Measurements from ENCODE around the gene GLTPD2. TPM values are rescaled to one million over a fixed set of nuclear protein-coding genes. Genes with fewer than 3 reads are reported as not detected.

GLTPD2 gene
- total RNA-seq, 2 donors from 2014 or later = not detected

- intact Hi-C loops (cut with DNase I) = no loop called here
- Histone ChIP-seq H3K36me3 (replicated peaks in 1 of 2; ENCODE audit: insufficient read depth in 1 of 2, low read depth in 2 of 2) (peaks cover 0 to 4% of the 10 kb centered on the region in 2 donors), H3K4me1 (peaks cover 11% of the 10 kb centered on the region), H3K4me3 (no peak overlapping the region), H3K27me3 (no peaks in the 10 kb centered on the region), H3K27ac (no peak overlapping the region), H3K9me3 (no peaks in the 10 kb centered on the region)
- ATAC-seq (no peak), DNase-seq (no peak)
- 74 to 76% methylated on average over 7 of the region's 7 CpGs for WGBS, 2 donors
- no peak for TF ChIP-seq POLR2A (IDR thresholded peaks at IDR 0.05)
- TF ChIP-seq CTCF (IDR thresholded peaks at IDR 0.05) = no peak
Observed at GRCh38 chr17:4812690-4813089, 23.9 kb downstream of the GLTPD2 start.

GRCh38 chr17:4815043-4815675 lies 26.4 kb downstream of the GLTPD2 start:
- Histone ChIP-seq H3K27me3 (no peaks in the 10 kb centered on the region), H3K27ac (no peak overlapping the region), H3K9me3 (no peaks in the 10 kb centered on the region), H3K4me1 (no peaks in the 10 kb centered on the region), H3K36me3 (replicated peaks in 1 of 2; ENCODE audit: insufficient read depth in 1 of 2, low read depth in 2 of 2) (peaks cover 0 to 4% of the 10 kb centered on the region in 2 donors), H3K4me3 (no peak overlapping the region)
- ATAC-seq (no peak), DNase-seq (no peak)
- WGBS, 2 donors = 87 to 89% methylated on average over 7 of the region's 7 CpGs
- no peak for TF ChIP-seq POLR2A (IDR thresholded peaks at IDR 0.05)
- no peak for TF ChIP-seq CTCF (IDR thresholded peaks at IDR 0.05)
- intact Hi-C loops (cut with DNase I) = no loop called here

- Histone ChIP-seq H3K4me1 (no peaks in the 10 kb centered on the region), H3K36me3 (replicated peaks in 1 of 2; ENCODE audit: insufficient read depth in 1 of 2, low read depth in 2 of 2) (peaks cover 0 to 2% of the 10 kb centered on the region in 2 donors), H3K27ac (no peak overlapping the region), H3K9me3 (no peaks in the 10 kb centered on the region), H3K4me3 (no peak overlapping the region), H3K27me3 (no peaks in the 10 kb centered on the region)
- no peak for DNase-seq
- intact Hi-C loops (cut with DNase I) = no loop called here
- no peak for ATAC-seq
- no peak for TF ChIP-seq POLR2A (IDR thresholded peaks at IDR 0.05)
- WGBS, 2 donors = 84 to 89% methylated on average over 12 to 13 of the region's 13 CpGs
Observed at GRCh38 chr17:4816826-4817225, 28.1 kb downstream of the GLTPD2 start.

- no peak for TF ChIP-seq POLR2A (IDR thresholded peaks at IDR 0.05)
- no peak overlapping the region for H3K4me3 ChIP-seq
- WGBS, 2 donors = 76 to 81% methylated on average over 4 to 12 of the region's 12 CpGs
- H3K27ac ChIP-seq = no peak overlapping the region
- no peaks in the 10 kb centered on the region for H3K27me3 ChIP-seq
- H3K4me1 ChIP-seq = no peaks in the 10 kb centered on the region
- peaks cover 0 to 2% of the 10 kb centered on the region in 2 donors for H3K36me3 ChIP-seq (replicated peaks in 1 of 2; ENCODE audit: insufficient read depth in 1 of 2, low read depth in 2 of 2)
- DNase-seq = no peak
- intact Hi-C loops (cut with DNase I) = no loop called here
- H3K9me3 ChIP-seq = no peaks in the 10 kb centered on the region
- ATAC-seq = no peak
Observed at GRCh38 chr17:4818276-4818675, 29.5 kb downstream of the GLTPD2 start.

GRCh38 chr17:4822835-4823234 lies 34.1 kb downstream of the GLTPD2 start:
- Histone ChIP-seq H3K27me3 (no peaks in the 10 kb centered on the region), H3K4me1 (no peaks in the 10 kb centered on the region), H3K4me3 (no peak overlapping the region), H3K27ac (no peak overlapping the region), H3K9me3 (no peaks in the 10 kb centered on the region), H3K36me3 (replicated peaks in 1 of 2; ENCODE audit: insufficient read depth in 1 of 2, low read depth in 2 of 2) (no peaks in the 10 kb centered on the region)
- ATAC-seq (no peak), DNase-seq (no peak)
- intact Hi-C loops (cut with DNase I) = no loop called here
- 89 to 94% methylated on average over 3 of the region's 3 CpGs for WGBS, 2 donors
- TF ChIP-seq POLR2A (IDR thresholded peaks at IDR 0.05) (peak in 1 of 3 donors; percentile 3), CTCF (IDR thresholded peaks at IDR 0.05) (no peak)

Data from body of pancreas (tissue), 4 donors.